Measurements from ENCODE around the gene HIVEP3.

GRCh38 chr1:41738006-41738405 is 180.7 kb downstream of the HIVEP3 start:
- no peak for TF ChIP-seq CTCF (IDR thresholded peaks at IDR 0.05)
- no peak for TF ChIP-seq POLR2A (IDR thresholded peaks at IDR 0.05)

Data from esophagus squamous epithelium (tissue), 4 donors.